Tibial artery (tissue), 4 donors: ENCODE measurements around the gene TMEM87A.
"Not testable (repeated sequence)": the region's sequence is repeated elsewhere in the genome, so short reads cannot be mapped to it uniquely, and the experiment has no call there.

Experiments used
- DNase-seq, 2 donors: peaks; one replicate each; pipeline ENCODE4 v3.0.0-alpha.2; 2019
- H3K27ac ChIP-seq, 2 donors: fragments of 200-600 bp; sonication (generic) in 1 of 2; 1 replicate in 1 of 2; 2 replicates in 1 of 2; pipeline ENCODE4 v1.5.1; 2018 to 2019; ENCODE audit warnings: mild to moderate bottlenecking in 1 of 2
- H3K27me3 ChIP-seq, 2 donors: fragments of 200-600 bp; sonication (generic) in 1 of 2; one replicate each; pipeline versions ENCODE4 v1.5.1 to v1.6.0; 2016 to 2019
- H3K36me3 ChIP-seq, 3 donors: fragments of 200-600 bp; sonication (generic) in 2 of 3; one replicate each; pipeline ENCODE4 v1.5.1; 2016 to 2019; ENCODE audit warnings: mild to moderate bottlenecking in 2 of 3
- H3K4me1 ChIP-seq, 4 donors: fragments of 200-600 bp; sonication (generic) in 2 of 4; 1 replicate in 3 of 4; 2 replicates in 1 of 4; pipeline ENCODE4 v1.5.1; 2016 to 2019
- H3K4me3 ChIP-seq, 2 donors: fragments of 200-600 bp; sonication (generic) in 1 of 2; 1 replicate in 1 of 2; 2 replicates in 1 of 2; pipeline ENCODE4 v1.5.1; 2018 to 2019; ENCODE audit warnings: mild to moderate bottlenecking in 2 of 2
- H3K9me3 ChIP-seq, 3 donors: fragments of 200-600 bp; sonication (generic) in 1 of 3; one replicate each; pipeline ENCODE4 v1.5.1; 2016 to 2019
- CTCF ChIP-seq, 2 experiments: fragments of 200-600 bp in 1 of 2; fragments of 450-650 bp in 1 of 2; IDR thresholded peaks; one replicate each; pipeline ENCODE4 v1.5.1; 2017 to 2019; ENCODE audit warnings: antibody characterized with exemption in 2 of 2, mild to moderate bottlenecking in 1 of 2, moderate library complexity in 1 of 2
- intact Hi-C: fragments of 100-400 bp; cut with DNase I; formaldehyde crosslinking; loops from one replicate; pipeline ENCODE4 v1.15.0; 2023; ENCODE audit warnings: low total_unique reads

The TMEM87A gene

DNA sequence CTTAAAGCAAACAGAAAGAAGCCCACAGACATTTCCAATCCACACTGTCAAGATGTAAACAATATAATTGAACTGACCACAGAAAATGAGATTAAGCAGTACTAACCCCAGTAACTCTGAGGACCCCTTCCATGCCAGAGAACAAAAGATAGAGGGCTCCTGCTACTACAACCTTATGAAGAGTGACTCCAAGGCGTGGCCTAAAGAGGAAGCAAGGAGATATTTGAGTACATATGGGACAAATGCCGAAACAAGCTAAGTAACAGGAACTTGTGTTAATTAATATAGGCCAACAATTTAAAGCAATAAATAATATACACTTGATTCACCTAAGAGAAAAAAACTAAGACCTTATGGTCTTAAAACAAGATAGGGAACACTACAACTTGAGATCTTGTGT, 40.1 kb downstream of the TMEM87A start:
- no peaks in the 10 kb centered on the region for H3K4me1 ChIP-seq
- intact Hi-C loops, result no loop called here
- H3K9me3 ChIP-seq, result no peaks in the 10 kb centered on the region
- no peak overlapping the region for H3K4me3 ChIP-seq
- no peak overlapping the region for H3K27ac ChIP-seq
- TF ChIP-seq CTCF (IDR thresholded peaks at IDR 0.05), result no peak
- H3K27me3 ChIP-seq, result no peaks in the 10 kb centered on the region
- no peak for DNase-seq
- H3K36me3 ChIP-seq, result peaks cover 28 to 93% (median 70%) of the 10 kb centered on the region in 3 donors

DNA sequence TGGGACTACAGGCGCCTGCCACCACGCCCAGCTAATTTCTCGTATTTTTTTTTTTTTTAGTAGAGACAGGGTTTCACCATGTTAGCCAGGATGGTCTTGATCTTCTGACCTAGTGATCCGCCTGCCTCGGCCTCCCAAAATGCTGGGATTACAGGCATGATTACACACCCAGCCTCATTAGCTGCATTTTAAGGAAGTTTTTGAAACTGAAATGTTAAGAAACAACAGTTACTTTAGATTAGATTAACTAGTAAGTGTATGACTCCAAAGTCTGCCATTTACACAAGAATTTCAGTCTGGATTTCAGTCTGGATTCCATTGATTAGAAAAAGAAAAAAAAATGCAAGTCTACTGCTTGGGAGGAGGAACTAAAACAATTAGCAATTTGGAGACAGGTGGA, 40.6 kb downstream of the TMEM87A start:
- no peak overlapping the region for H3K27ac ChIP-seq
- no peaks in the 10 kb centered on the region for H3K9me3 ChIP-seq
- intact Hi-C loops, result no loop called here
- peaks cover 26 to 89% (median 75%) of the 10 kb centered on the region in 3 donors for H3K36me3 ChIP-seq
- no peak overlapping the region for H3K4me3 ChIP-seq
- no peak for TF ChIP-seq CTCF (IDR thresholded peaks at IDR 0.05)
- H3K4me1 ChIP-seq, result no peaks in the 10 kb centered on the region
- H3K27me3 ChIP-seq, result no peaks in the 10 kb centered on the region
- DNase-seq, result no peak

- peaks cover 33 to 89% (median 78%) of the 10 kb centered on the region in 3 donors for H3K36me3 ChIP-seq
- no peak for DNase-seq
These were observed 42.1 kb downstream of the TMEM87A start for GRCh38 chr15:42231088-42231487.

DNA sequence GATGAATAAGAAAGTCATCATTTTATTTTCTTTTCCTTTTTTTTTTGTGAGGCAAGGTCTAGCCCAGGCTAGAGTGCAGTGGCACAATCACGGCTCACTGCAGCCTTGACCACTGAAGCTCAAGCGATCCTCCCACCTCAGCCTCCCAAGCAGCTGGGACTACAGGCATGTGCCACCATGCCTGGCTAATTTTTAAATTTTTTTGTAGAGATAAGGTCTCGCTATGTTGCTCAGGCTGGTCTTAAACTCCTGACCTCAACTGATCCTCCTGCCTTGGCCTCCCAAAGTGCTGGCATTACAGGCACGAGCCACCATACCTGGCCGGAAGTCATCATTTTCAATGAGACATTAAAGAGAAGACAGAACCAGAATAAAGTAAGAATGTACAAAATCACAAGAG, 44.3 kb downstream of the TMEM87A start:
- H3K27ac ChIP-seq, H3K27me3 ChIP-seq, DNase-seq, intact Hi-C loops, H3K9me3 ChIP-seq, H3K4me1 ChIP-seq, H3K4me3 ChIP-seq: not testable (repeated sequence)
- peaks cover 54 to 89% (median 83%) of the 10 kb centered on the region in 3 donors for H3K36me3 ChIP-seq

More at GRCh38 chr15:42231088-42231487, 42.1 kb downstream of the TMEM87A start:
- Histone ChIP-seq H3K27ac (no peak overlapping the region), H3K27me3 (no peaks in the 10 kb centered on the region), H3K4me3 (no peak overlapping the region), H3K4me1 (no peaks in the 10 kb centered on the region), H3K9me3 (no peaks in the 10 kb centered on the region)
- no peak for TF ChIP-seq CTCF (IDR thresholded peaks at IDR 0.05)
- intact Hi-C loops, result no loop called here

DNA sequence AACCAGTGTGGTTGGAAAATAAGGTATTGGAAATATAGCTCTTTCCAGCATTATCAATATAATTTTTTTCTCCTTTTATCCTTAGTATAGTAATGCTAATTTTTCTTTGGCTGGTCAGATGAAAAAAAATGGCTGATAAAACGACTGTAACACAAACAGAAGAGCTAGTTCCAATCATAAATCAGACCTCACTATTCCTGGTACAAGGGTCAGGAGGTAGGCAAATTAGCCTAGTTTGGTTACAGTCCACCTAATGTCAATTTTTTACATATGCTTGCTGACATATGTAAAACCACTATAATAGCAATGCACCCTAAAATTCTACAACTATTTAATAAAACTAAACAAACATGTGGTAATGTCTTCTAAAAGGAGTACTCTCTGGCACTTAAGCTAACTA, 45.2 kb downstream of the TMEM87A start:
- no peaks in the 10 kb centered on the region for H3K9me3 ChIP-seq
- H3K36me3 ChIP-seq, result peaks cover 63 to 89% (median 82%) of the 10 kb centered on the region in 3 donors
- no peak overlapping the region for H3K27ac ChIP-seq
- H3K4me1 ChIP-seq, result no peaks in the 10 kb centered on the region
- intact Hi-C loops, result no loop called here
- no peak for DNase-seq
- TF ChIP-seq CTCF (IDR thresholded peaks at IDR 0.05), result no peak
- no peaks in the 10 kb centered on the region for H3K27me3 ChIP-seq
- H3K4me3 ChIP-seq, result no peak overlapping the region

GRCh38 chr15:42226648-42227047, 46.6 kb downstream of the TMEM87A start:
- H3K4me1 ChIP-seq, result no peaks in the 10 kb centered on the region
- no peak for DNase-seq
- intact Hi-C loops, result no loop called here

More at GRCh38 chr15:42226648-42227047, 46.6 kb downstream of the TMEM87A start:
- Histone ChIP-seq H3K27ac (no peak overlapping the region), H3K4me3 (no peak overlapping the region), H3K27me3 (no peaks in the 10 kb centered on the region), H3K9me3 (no peaks in the 10 kb centered on the region), H3K36me3 (peaks cover 69 to 90% (median 80%) of the 10 kb centered on the region in 3 donors)
- no peak for TF ChIP-seq CTCF (IDR thresholded peaks at IDR 0.05)
